ENCODE data around the gene CRYL1.

DNA sequence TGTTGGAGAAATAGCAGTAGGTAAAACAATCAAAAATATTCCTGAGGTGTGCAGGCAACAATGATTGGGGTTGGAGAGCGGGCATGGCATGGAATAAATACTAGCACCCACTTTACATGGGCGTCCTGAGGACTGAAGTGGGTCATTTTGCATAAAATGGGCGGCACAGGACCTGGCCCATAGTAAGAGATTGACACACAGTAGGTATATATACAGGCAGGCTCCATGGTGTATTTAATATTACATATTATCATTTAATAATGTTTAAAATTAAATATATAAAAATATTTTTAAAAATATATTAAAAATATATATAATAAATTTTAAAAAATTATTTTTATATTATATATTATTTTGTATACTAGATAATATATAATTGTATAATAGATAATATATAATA, 48.3 kb downstream of the CRYL1 start:
- TF ChIP-seq POLR2A (IDR thresholded peaks at IDR 0.05; ENCODE audit: low read depth, low read length) (no peak), TAF1 (IDR thresholded peaks at IDR 0.05; ENCODE audit: low read depth, low read length) (no peak)
